GM19193 (cell line): Measurements from ENCODE around the gene FPR2.

ENCODE experiments used
- POLR2A ChIP-seq: IDR thresholded peaks from 4 replicates; pipeline ENCODE4 v1.6.1; 2011; ENCODE audit not compliant: insufficient read depth, insufficient read length; ENCODE audit errors: extremely low read depth

FPR2 gene

GRCh38 chr19:51788029-51788428 is 27.0 kb downstream of the FPR2 start:
- no peak for TF ChIP-seq POLR2A

GRCh38 chr19:51789061-51789795 is 28.2 kb downstream of the FPR2 start:
- TF ChIP-seq POLR2A: no peak

- TF ChIP-seq POLR2A: no peak
These were observed 32.0 kb downstream of the FPR2 start for GRCh38 chr19:51792932-51793331.

GRCh38 chr19:51793994-51794393 is 33.0 kb downstream of the FPR2 start:
- no peak for TF ChIP-seq POLR2A

GRCh38 chr19:51794885-51795490 is 34.0 kb downstream of the FPR2 start, which contains the start of gene FPR3:
Gene FPR3 (plus strand): TSS chr19:51795157. CDS start chr19:51823749, 28,592 bp downstream.
- no peak for TF ChIP-seq POLR2A

GRCh38 chr19:51796195-51796679 is 35.3 kb downstream of the FPR2 start:
- no peak for TF ChIP-seq POLR2A

GRCh38 chr19:51797480-51797879 is 36.5 kb downstream of the FPR2 start:
- no peak for TF ChIP-seq POLR2A

- no peak for TF ChIP-seq POLR2A
These were observed 37.1 kb downstream of the FPR2 start for GRCh38 chr19:51798062-51798461.

GRCh38 chr19:51799034-51799773 is 38.2 kb downstream of the FPR2 start:
- no peak for TF ChIP-seq POLR2A

GRCh38 chr19:51799774-51800472 is 38.9 kb downstream of the FPR2 start:
- no peak for TF ChIP-seq POLR2A

GRCh38 chr19:51800473-51801244 is 39.7 kb downstream of the FPR2 start:
- no peak for TF ChIP-seq POLR2A

GRCh38 chr19:51802775-51803174 is 41.8 kb downstream of the FPR2 start:
- no peak for TF ChIP-seq POLR2A

- no peak for TF ChIP-seq POLR2A
These were observed 42.5 kb downstream of the FPR2 start for GRCh38 chr19:51803519-51803918.

GRCh38 chr19:51803967-51804366 is 43.0 kb downstream of the FPR2 start:
- no peak for TF ChIP-seq POLR2A
